HG02763 (cell line): Measurements from ENCODE around the gene MPP2.

ENCODE experiments used
- ATAC-seq: cut with Tn5 transposase; IDR thresholded peaks from one replicate; pipeline ENCODE4 v1.9.1; 2021; ENCODE audit warnings: mild to moderate bottlenecking, moderate library complexity; ENCODE audit not compliant: unreplicated experiment

The MPP2 gene

GRCh38 chr17:43825567-43825966 is 81.8 kb downstream of the MPP2 start:
- no peak for ATAC-seq
